ENCODE results near the gene ENTPD7. TPM values are rescaled to one million over a fixed set of nuclear protein-coding genes. Genes with fewer than 3 reads are reported as not detected.
"Not testable (repeated sequence)": the region's sequence is repeated elsewhere in the genome, so short reads cannot be mapped to it uniquely, and the experiment has no call there.

The ENTPD7 gene
- total RNA-seq, 1 experiment from 2014 or later: 17.5 TPM

DNA sequence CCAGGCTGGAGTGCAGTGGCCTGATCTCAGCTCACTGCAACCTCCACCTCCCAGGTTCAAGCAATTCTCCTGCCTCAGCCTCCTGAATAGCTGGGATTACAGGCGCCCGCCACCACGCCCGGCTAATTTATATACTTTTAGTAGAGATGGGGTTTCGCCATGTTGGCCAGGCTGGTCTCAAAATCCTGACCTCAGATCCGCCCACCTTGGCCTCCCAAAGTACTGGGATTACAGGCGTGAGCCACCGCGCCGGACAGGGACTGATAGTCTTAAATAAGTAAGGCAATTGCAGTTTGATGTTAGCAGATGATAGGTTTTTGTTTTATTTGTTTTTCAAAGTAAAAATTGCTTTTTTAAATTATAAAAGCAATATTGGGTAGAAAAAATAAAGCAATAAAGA, 74.8 kb downstream of the ENTPD7 start:
- H3K27ac ChIP-seq; DNase-seq; H3K4me1 ChIP-seq; H3K9me3 ChIP-seq (replicated peaks); H3K27me3 ChIP-seq; H3K4me3 ChIP-seq: not testable (repeated sequence)
- H3K36me3 ChIP-seq: peaks cover 13% of the 10 kb centered on the region

DNA sequence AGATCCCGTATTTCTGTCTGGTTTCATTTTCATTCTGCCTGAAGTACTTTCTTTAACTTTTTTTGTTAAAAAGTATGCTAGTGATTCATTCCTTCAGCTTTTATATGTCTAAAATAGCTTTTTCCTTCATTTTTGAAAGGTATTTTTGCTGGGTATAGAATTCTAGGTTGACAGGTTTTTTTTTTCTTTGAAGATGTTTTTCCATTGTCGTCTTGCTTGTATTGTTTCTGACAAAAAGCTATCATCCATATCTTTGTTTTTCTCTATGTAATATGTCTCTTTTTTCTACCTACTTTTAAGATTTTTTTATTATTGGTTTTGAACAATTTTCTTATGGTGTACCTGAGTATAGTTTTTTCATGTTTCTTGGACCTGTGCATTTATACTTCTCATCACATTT, 81.0 kb downstream of the ENTPD7 start:
- Histone ChIP-seq H3K4me3 (no peak overlapping the region), H3K9me3 (replicated peaks) (peaks cover 12% of the 10 kb centered on the region), H3K27me3 (no peaks in the 10 kb centered on the region), H3K27ac (no peak overlapping the region), H3K4me1 (no peaks in the 10 kb centered on the region), H3K36me3 (peaks cover 54% of the 10 kb centered on the region)
- no peak for DNase-seq

DNA sequence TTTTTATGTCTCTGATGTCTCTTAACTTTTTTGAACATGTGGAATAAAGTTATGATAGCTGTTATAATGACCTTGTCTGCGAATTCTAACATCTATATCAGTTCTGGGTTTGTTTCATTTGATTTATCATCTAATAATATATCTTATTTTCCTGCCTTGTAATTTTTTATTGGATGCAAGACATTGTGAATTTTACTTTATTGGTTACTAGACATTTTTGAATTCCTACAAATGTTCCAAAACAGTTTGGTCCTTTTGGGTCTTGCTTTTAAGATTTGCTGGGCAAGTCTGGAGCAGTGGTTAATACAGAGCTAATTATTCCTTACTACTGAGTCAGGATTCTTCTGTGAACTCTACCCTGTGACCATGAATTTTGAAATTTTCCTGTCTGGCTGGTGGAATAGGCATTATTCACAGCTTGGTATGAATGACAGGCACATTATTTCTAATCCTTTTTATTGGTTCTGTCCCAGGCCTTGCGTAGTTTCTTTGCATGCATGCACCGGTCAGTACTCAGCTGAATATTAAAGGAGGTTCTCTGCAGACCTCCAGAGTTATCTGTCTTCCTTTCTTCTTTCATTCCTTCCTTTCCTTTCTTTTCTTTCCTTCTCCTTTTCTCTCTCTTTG, 81.7 kb downstream of the ENTPD7 start:
- H3K9me3 ChIP-seq (replicated peaks): peaks cover 12% of the 10 kb centered on the region
- no peaks in the 10 kb centered on the region for H3K27me3 ChIP-seq
- no peak overlapping the region for H3K27ac ChIP-seq
- no peaks in the 10 kb centered on the region for H3K4me1 ChIP-seq
- H3K36me3 ChIP-seq: peaks cover 58% of the 10 kb centered on the region
- no peak overlapping the region for H3K4me3 ChIP-seq
- no peak for DNase-seq

DNA sequence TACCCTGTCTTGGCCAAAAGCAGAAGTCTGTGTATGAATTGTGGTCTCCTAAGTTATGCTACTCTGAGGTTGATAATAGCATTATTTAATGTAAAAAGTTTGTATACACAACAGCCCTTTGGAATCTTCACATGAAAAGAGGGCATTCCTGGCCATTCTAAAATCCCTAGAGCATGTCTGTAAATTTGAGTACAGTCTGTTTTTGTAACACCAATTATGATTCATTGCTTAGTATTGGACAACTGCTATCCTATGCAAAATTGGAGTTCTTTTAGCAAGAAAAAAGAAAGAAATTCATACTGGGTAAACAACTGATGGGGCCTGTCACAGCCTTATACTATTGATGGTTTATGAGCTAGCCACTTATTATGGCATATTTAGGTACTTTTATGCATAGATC, 82.9 kb downstream of the ENTPD7 start:
- no peak overlapping the region for H3K27ac ChIP-seq
- H3K4me3 ChIP-seq: no peak overlapping the region
- no peak for DNase-seq
- no peaks in the 10 kb centered on the region for H3K27me3 ChIP-seq
- peaks cover 12% of the 10 kb centered on the region for H3K9me3 ChIP-seq (replicated peaks)
- no peaks in the 10 kb centered on the region for H3K4me1 ChIP-seq
- H3K36me3 ChIP-seq: peaks cover 57% of the 10 kb centered on the region

DNA sequence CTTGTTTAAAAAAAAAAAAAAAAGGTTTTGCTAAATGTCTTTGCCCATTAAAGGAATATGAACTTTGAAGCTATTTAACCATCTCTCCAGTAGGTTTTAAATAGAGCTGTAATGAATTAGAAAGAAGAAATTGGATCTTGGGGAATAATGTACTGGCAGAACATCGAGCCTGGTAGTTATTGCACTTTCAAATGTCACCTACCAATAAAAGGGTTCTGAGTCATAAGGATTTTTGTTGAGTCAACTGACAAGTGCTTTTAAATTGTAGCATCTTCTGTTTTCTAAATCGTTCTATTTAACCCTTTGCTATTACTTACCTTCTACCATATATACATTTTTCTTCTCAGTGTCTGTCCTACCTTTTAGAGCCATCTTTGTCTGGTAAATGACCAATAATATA, 83.4 kb downstream of the ENTPD7 start:
- Histone ChIP-seq H3K9me3 (replicated peaks) (peaks cover 12% of the 10 kb centered on the region), H3K27me3 (no peaks in the 10 kb centered on the region), H3K4me3 (no peak overlapping the region), H3K4me1 (no peaks in the 10 kb centered on the region), H3K27ac (no peak overlapping the region), H3K36me3 (peaks cover 55% of the 10 kb centered on the region)
- no peak for DNase-seq

DNA sequence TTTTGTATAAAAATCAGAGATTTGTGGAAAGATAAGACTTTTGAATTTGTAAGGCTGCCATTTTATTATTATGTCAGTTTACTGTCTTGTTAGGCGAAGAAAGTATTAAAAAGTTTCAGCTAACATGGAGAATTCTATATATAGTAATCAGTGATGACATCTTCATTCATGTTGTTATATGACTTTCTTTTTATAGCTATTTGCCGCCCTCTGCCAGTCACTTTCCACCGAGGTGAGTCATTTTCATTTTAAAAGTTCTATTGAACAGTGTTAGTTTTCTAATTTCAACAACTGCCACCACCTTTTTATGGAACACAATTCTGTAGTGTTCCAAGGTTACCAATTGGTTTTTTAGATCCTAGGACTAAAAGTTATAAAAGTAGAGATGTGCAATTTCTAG, 84.5 kb downstream of the ENTPD7 start:
- Histone ChIP-seq H3K4me3 (no peak overlapping the region), H3K27ac (no peak overlapping the region), H3K27me3 (no peaks in the 10 kb centered on the region), H3K9me3 (replicated peaks) (peaks cover 12% of the 10 kb centered on the region), H3K36me3 (peaks cover 63% of the 10 kb centered on the region), H3K4me1 (no peaks in the 10 kb centered on the region)
- DNase-seq: no peak

DNA sequence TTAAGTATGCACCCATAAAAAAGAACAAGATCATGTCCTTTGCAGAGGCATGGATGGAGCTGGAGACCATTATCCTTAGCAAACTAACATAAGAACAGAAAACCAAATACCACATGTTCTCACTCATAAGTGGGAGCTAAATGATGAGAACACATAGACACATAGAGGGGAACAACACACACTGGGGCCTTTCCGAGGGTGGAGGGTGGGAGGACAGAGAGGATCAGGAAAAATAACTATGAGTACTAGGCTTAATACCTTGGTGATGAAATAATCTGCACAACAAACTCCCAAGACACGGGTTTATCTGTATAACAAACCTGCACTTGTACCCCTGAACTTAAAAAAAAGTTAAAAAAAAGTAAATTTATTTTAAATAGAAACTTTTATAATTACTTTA, 86.9 kb downstream of the ENTPD7 start:
- not testable (repeated sequence) for H3K9me3 ChIP-seq (replicated peaks); H3K4me3 ChIP-seq; H3K27ac ChIP-seq; DNase-seq; H3K4me1 ChIP-seq; H3K27me3 ChIP-seq
- peaks cover 55% of the 10 kb centered on the region for H3K36me3 ChIP-seq

DNA sequence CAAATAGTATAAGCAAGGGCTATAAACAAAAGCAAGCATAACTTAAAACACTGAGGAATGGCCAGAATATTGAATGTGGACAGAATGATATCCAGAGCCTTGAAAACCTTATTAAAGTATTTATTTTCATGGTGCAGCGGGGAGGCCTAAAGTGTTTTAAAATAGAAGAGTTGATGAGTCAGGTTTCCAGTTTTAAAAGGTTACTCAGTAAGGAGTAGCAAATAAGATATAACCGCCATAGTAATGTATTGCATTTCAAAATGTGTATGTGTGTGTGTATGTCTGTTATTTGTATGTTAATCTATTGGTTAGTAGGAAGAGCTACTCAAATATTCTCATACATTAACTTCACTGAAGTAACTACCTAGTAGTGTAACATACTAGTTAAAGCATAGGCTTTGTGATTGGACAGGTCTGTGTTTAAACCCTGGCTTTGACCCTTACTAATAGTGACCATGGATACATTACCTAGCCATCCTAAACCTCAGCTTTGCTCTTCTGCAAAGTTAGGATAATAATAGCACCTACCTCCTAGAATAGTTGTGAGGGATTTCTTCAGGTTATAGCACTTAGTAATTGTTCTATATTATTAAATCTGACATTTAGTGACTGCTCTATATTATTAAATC, 89.6 kb downstream of the ENTPD7 start:
- no peaks in the 10 kb centered on the region for H3K27me3 ChIP-seq
- H3K36me3 ChIP-seq: peaks cover 50% of the 10 kb centered on the region
- no peak overlapping the region for H3K27ac ChIP-seq
- no peaks in the 10 kb centered on the region for H3K9me3 ChIP-seq (replicated peaks)
- H3K4me1 ChIP-seq: no peaks in the 10 kb centered on the region
- no peak overlapping the region for H3K4me3 ChIP-seq
- DNase-seq: no peak

DNA sequence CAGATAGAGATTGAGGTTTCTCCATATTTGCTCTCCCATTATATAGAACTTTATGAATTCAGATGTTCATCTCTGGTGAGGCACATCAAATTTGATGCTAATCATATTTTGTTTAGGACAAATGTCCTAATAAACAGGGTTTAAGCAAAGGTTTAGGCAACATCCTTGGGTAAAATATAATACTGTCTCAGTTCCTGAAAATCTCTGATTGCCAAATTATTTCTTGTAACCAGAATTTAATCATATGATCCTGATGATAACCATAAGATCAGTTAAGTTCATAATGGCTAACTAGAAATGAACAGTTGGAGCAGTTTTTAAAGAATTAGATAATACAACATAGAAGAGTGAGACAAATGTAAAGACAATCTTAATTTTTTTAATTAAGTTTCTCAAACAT, 91.3 kb downstream of the ENTPD7 start:
- Histone ChIP-seq H3K4me3 (no peak overlapping the region), H3K27me3 (no peaks in the 10 kb centered on the region), H3K27ac (no peak overlapping the region), H3K4me1 (no peaks in the 10 kb centered on the region), H3K36me3 (peaks cover 46% of the 10 kb centered on the region), H3K9me3 (replicated peaks) (no peaks in the 10 kb centered on the region)
- DNase-seq: no peak

DNA sequence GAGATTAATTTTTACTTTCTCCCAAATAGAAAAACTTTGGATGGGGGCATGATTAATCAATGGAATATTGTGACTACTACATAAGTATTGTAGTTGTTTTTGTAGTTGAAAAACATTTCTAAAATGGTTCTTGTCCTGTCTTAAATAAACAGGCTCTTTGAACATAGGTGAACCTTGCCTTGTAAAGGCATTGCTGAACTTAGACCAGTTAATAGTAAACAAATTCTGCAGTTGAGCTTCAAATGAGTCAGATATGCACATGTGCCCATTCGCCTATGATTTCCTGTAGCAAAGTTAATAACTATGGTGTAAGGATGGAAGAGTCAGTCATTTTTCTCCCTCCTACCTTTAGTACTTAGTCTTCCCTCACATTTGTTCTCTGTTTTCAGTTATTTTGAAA, 95.4 kb downstream of the ENTPD7 start:
- Histone ChIP-seq H3K4me1 (no peaks in the 10 kb centered on the region), H3K27ac (no peak overlapping the region), H3K4me3 (no peak overlapping the region), H3K36me3 (peaks cover 32% of the 10 kb centered on the region), H3K27me3 (no peaks in the 10 kb centered on the region), H3K9me3 (replicated peaks) (no peaks in the 10 kb centered on the region)
- no peak for DNase-seq

Other genes starting within 250 kb of the ENTPD7 start
- 45.5 and 48.1 TPM in 2 replicates for gene GOT1, start 228.9 kb upstream of the ENTPD7 start, total RNA-seq (2014; rRNA removed; shearing (Covaris generic))
- not detected in 2 replicates for gene NKX2-3, start 126.6 kb upstream of the ENTPD7 start, total RNA-seq (2014; rRNA removed; shearing (Covaris generic))
- 18.0 and 20.6 TPM in 2 replicates for gene SLC25A28, start 39.1 kb upstream of the ENTPD7 start, total RNA-seq (2014; rRNA removed; shearing (Covaris generic))
- gene COX15, start 72.6 kb downstream of the ENTPD7 start, total RNA-seq (2014; rRNA removed; shearing (Covaris generic)): 46.6 and 49.9 TPM in 2 replicates
- 15.5 and 18.3 TPM in 2 replicates for gene CUTC, start 72.7 kb downstream of the ENTPD7 start, total RNA-seq (2014; rRNA removed; shearing (Covaris generic))
- gene ABCC2, start 123.1 kb downstream of the ENTPD7 start, total RNA-seq (2014; rRNA removed; shearing (Covaris generic)): 0.08 and 0.24 TPM in 2 replicates

All from SJCRH30 (cell line).